Vagina (tissue), 2 donors: ENCODE results near the gene ASB15.

ENCODE experiments used
- CTCF ChIP-seq, 3 experiments: fragments of 450-650 bp in 2 of 3; fragments of 200-600 bp in 1 of 3; sonication (generic) in 1 of 3; IDR thresholded peaks; one replicate each; pipeline ENCODE4 v1.5.1; 2017 to 2019; ENCODE audit warnings: antibody characterized with exemption in 3 of 3, mild to moderate bottlenecking in 2 of 3, moderate library complexity in 2 of 3
- POLR2A ChIP-seq, 2 donors: fragments of 450-650 bp; IDR thresholded peaks; one replicate each; pipeline ENCODE4 v1.6.1; 2017; ENCODE audit warnings: antibody characterized with exemption in 2 of 2, mild to moderate bottlenecking in 2 of 2, moderate library complexity in 2 of 2

- TF ChIP-seq POLR2A (IDR thresholded peaks at IDR 0.05) (no peak), CTCF (IDR thresholded peaks at IDR 0.05) (no peak)
Observed at GRCh38 chr7:123637878-123638277, 36.3 kb downstream of the ASB15 start.
